GM23248 (cell line): ENCODE results near the gene MANBA. TPM values are rescaled to one million over a fixed set of nuclear protein-coding genes. Genes with fewer than 3 reads are reported as not detected.

Experiments used
- DNase-seq: peaks from one replicate; pipeline ENCODE4 v3.0.0-alpha.2; 2015
- H2AFZ ChIP-seq: fragments of 200-600 bp; sonication (generic); 2 replicates; pipeline ENCODE4 v1.6.1; 2016; ENCODE audit warnings: antibody characterized with exemption
- H3F3A ChIP-seq: fragments of 200-600 bp; sonication (generic); 2 replicates; pipeline ENCODE4 v1.6.1; 2016; ENCODE audit warnings: mild to moderate bottlenecking, antibody characterized with exemption, mixed run types; ENCODE audit not compliant: insufficient read depth
- H3K27ac ChIP-seq: fragments of 200-600 bp; sonication (generic); 2 replicates; pipeline ENCODE4 v1.5.1; 2016; ENCODE audit warnings: mild to moderate bottlenecking
- H3K27me3 ChIP-seq: fragments of 200-600 bp; sonication (generic); replicated peaks from 2 replicates; pipeline ENCODE4 v1.6.1; 2016; ENCODE audit warnings: mild to moderate bottlenecking; ENCODE audit not compliant: insufficient read depth
- H3K36me3 ChIP-seq: fragments of 200-600 bp; sonication (generic); 2 replicates; pipeline ENCODE4 v1.6.1; 2016; ENCODE audit warnings: low read depth, mild to moderate bottlenecking
- H3K4me1 ChIP-seq: fragments of 200-600 bp; sonication (generic); 2 replicates; pipeline ENCODE4 v1.6.1; 2016; ENCODE audit warnings: mild to moderate bottlenecking; ENCODE audit not compliant: insufficient read depth
- H3K4me2 ChIP-seq: fragments of 200-600 bp; sonication (generic); one replicate; pipeline ENCODE4 v1.6.1; 2016; ENCODE audit warnings: mild to moderate bottlenecking; ENCODE audit not compliant: unreplicated experiment
- H3K4me3 ChIP-seq: fragments of 200-600 bp; sonication (generic); 2 replicates; pipeline ENCODE4 v1.5.1; 2016; ENCODE audit warnings: mild to moderate bottlenecking
- H3K79me2 ChIP-seq: fragments of 200-600 bp; sonication (generic); 2 replicates; pipeline ENCODE4 v1.6.1; 2016; ENCODE audit warnings: mild to moderate bottlenecking; ENCODE audit not compliant: insufficient read depth
- H3K9ac ChIP-seq: fragments of 200-600 bp; sonication (generic); 2 replicates; pipeline ENCODE4 v1.6.1; 2016; ENCODE audit warnings: mild to moderate bottlenecking
- H3K9me2 ChIP-seq: fragments of 200-600 bp; sonication (generic); 2 replicates; pipeline ENCODE4 v1.6.1; 2016; ENCODE audit warnings: mixed run types, mild to moderate bottlenecking, moderate library complexity; ENCODE audit not compliant: insufficient read depth
- H3K9me3 ChIP-seq: fragments of 200-600 bp; sonication (generic); one replicate; pipeline ENCODE4 v1.6.1; 2017; ENCODE audit warnings: low read depth
- H4K20me1 ChIP-seq: fragments of 200-600 bp; sonication (generic); 2 replicates; pipeline ENCODE4 v1.6.0; 2016; ENCODE audit not compliant: insufficient read depth
- EZH2 ChIP-seq: fragments of 200-600 bp; sonication (generic); IDR thresholded peaks from 2 replicates; pipeline ENCODE4 v1.6.1; 2018; ENCODE audit warnings: antibody characterized with exemption, mild to moderate bottlenecking; ENCODE audit not compliant: insufficient read depth, poor library complexity, severe bottlenecking
- EZH2phosphoT487 ChIP-seq: fragments of 200-600 bp; sonication (generic); IDR thresholded peaks from 2 replicates; pipeline ENCODE4 v1.6.1; 2018; ENCODE audit warnings: antibody characterized with exemption, moderate library complexity, mild to moderate bottlenecking, low read depth; ENCODE audit not compliant: insufficient read depth
- WGBS, 2 experiments: methylation state at CpG; one replicate each; pipeline ENCODE4 v1.1.6; 2015 to 2017; ENCODE audit warnings: low lambda C conversion rate in 2 of 2, low coverage in 1 of 2; ENCODE audit errors: missing lambda C conversion rate in 2 of 2; 5-methylcytosine and 5-hydroxymethylcytosine counted together
- in situ Hi-C: fragments of 300-500 bp; cut with MboI; formaldehyde crosslinking; loops from 2 replicates; pipeline ENCODE4 v1.15.0; 2020
- polyA plus RNA-seq: library from polyadenylated mRNA; unstranded; fragments of >200 nt; fragmentation: Nextera tagmentation; extraction: Ambion mirVana; gene quantifications from 2 replicates; pipeline ENCODE4 v1.2.1, GENCODE V29; 2016
- total RNA-seq: library from RNA; depleted of rRNA; stranded (reverse); fragments of >200 nt; shearing (Covaris generic); gene quantifications from 2 replicates; pipeline ENCODE4 v1.2.3, GENCODE V29; 2014

MANBA gene
- total and polyA plus RNA-seq, 2 experiments from 2014 or later: 16.6 to 20.5 TPM

DNA sequence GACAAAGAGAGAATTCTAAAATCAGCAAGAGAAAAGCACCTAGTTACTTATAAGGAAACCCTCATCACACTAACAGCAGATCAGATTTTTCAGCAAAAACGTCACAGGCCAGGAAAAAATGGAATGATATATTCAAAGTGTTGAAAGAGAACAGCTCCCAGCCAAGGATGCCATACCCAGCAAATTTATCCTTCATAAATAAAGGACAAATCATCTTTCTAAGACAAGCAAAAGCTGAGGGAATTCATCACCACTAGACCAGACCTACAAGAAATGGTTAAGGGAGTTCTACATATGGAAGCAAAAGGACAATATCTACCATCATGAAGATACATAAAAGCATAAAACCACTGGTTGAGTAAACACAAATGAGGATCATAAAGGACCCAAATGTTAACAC is 53.6 kb downstream of the MANBA start:
- Histone ChIP-seq H3K36me3 (no peaks in the 10 kb centered on the region), H3K4me1 (no peaks in the 10 kb centered on the region), H3K27me3 (no peaks in the 10 kb centered on the region), H3F3A (no peaks in the 10 kb centered on the region), H3K4me2 (no peak overlapping the region), H3K27ac (no peak overlapping the region), H3K9ac (no peak overlapping the region), H4K20me1 (no peaks in the 10 kb centered on the region), H2AFZ (no peak overlapping the region), H3K9me3 (no peaks in the 10 kb centered on the region), H3K4me3 (no peak overlapping the region), H3K79me2 (no peaks in the 10 kb centered on the region), H3K9me2 (no peaks in the 10 kb centered on the region)
- TF ChIP-seq EZH2phosphoT487: no peak
- no peak for TF ChIP-seq EZH2
- WGBS, 2 experiments: 94 to 95% methylated on average over 1 of the region's 1 CpG
- no peak for DNase-seq
- in situ Hi-C loops: no loop called here

DNA sequence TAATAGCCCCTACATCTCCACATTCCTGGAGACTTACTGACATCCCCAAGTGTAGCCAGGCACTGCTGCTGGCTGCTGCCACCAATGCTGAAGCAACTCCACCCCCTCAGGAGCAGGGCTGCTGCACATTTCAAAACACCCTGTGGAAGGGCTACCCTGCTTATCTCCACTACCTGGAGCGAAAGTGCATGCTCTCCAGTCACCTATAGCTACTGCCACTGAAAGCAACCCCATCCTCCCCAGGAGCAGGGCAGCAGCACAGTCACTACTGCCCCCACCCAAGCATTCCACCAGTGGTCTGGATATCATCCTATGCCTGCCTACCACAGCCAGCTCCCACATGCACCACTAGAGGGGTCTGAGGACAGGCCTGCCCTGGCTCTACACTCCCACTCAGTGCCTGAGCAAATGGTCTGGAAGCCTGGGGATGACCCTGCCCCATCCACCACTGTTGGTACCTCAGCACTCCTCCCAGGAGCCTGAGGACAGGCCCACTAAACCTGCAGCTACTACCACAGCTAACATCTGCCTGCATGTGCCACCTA is 55.3 kb downstream of the MANBA start:
- no peak for TF ChIP-seq EZH2
- no peak for TF ChIP-seq EZH2phosphoT487
- H2AFZ ChIP-seq: no peak overlapping the region
- H3K4me1 ChIP-seq: no peaks in the 10 kb centered on the region
- no peak overlapping the region for H3K9ac ChIP-seq
- H4K20me1 ChIP-seq: no peaks in the 10 kb centered on the region
- H3K36me3 ChIP-seq: no peaks in the 10 kb centered on the region
- 89 to 90% methylated on average over 1 of the region's 1 CpG for WGBS, 2 experiments
- H3K9me2 ChIP-seq: no peaks in the 10 kb centered on the region
- no peak overlapping the region for H3K27ac ChIP-seq
- no peak overlapping the region for H3K4me2 ChIP-seq
- in situ Hi-C loops: no loop called here
- no peak for DNase-seq
- H3K9me3 ChIP-seq: no peaks in the 10 kb centered on the region
- H3K4me3 ChIP-seq: no peak overlapping the region
- H3F3A ChIP-seq: no peaks in the 10 kb centered on the region
- no peaks in the 10 kb centered on the region for H3K79me2 ChIP-seq
- no peaks in the 10 kb centered on the region for H3K27me3 ChIP-seq

- H3K9me3 ChIP-seq: no peaks in the 10 kb centered on the region
- H4K20me1 ChIP-seq: no peaks in the 10 kb centered on the region
- no peaks in the 10 kb centered on the region; the same call in 1 of the 2 replicates for H3K36me3 ChIP-seq
- no peak overlapping the region for H3K4me2 ChIP-seq
- H3K9ac ChIP-seq: no peak overlapping the region
- WGBS, 2 experiments: 40 to 61% methylated on average over 3 of the region's 3 CpGs
- no peak overlapping the region for H2AFZ ChIP-seq
- H3K79me2 ChIP-seq: no peaks in the 10 kb centered on the region
- no peak overlapping the region for H3K27ac ChIP-seq
- H3K27me3 ChIP-seq: no peaks in the 10 kb centered on the region
- no peak for TF ChIP-seq EZH2phosphoT487
- no peak for TF ChIP-seq EZH2
- no peaks in the 10 kb centered on the region for H3K4me1 ChIP-seq
- no peaks in the 10 kb centered on the region for H3F3A ChIP-seq
- in situ Hi-C loops: no loop called here
- DNase-seq: no peak
- H3K4me3 ChIP-seq: no peak overlapping the region
- H3K9me2 ChIP-seq: no peaks in the 10 kb centered on the region
Observed at GRCh38 chr4:102696758-102697157, 64.0 kb downstream of the MANBA start.

- Histone ChIP-seq H3K9me2 (no peaks in the 10 kb centered on the region), H4K20me1 (no peaks in the 10 kb centered on the region), H3K27ac (no peak overlapping the region), H3K79me2 (no peaks in the 10 kb centered on the region), H3K27me3 (no peaks in the 10 kb centered on the region), H3K9ac (no peak overlapping the region), H2AFZ (no peak overlapping the region), H3F3A (no peaks in the 10 kb centered on the region), H3K9me3 (no peaks in the 10 kb centered on the region), H3K4me1 (no peaks in the 10 kb centered on the region), H3K4me3 (no peak overlapping the region), H3K36me3 (no peaks in the 10 kb centered on the region; the same call in 1 of the 2 replicates), H3K4me2 (no peak overlapping the region)
- in situ Hi-C loops: no loop called here
- no peak for DNase-seq
- WGBS, 2 experiments: 79 to 86% methylated on average over 3 of the region's 3 CpGs
- TF ChIP-seq EZH2 (no peak), EZH2phosphoT487 (no peak)
Observed at GRCh38 chr4:102694791-102695190, 66.0 kb downstream of the MANBA start.

GRCh38 chr4:102693861-102694260 is 66.9 kb downstream of the MANBA start:
- WGBS, 2 experiments: 93 to 97% methylated on average over 5 of the region's 5 CpGs

More at GRCh38 chr4:102693861-102694260, 66.9 kb downstream of the MANBA start:
- Histone ChIP-seq H3K9ac (no peak overlapping the region), H4K20me1 (no peaks in the 10 kb centered on the region), H3K27me3 (no peaks in the 10 kb centered on the region), H3K4me1 (no peaks in the 10 kb centered on the region), H3K9me2 (no peaks in the 10 kb centered on the region), H2AFZ (no peak overlapping the region), H3K9me3 (no peaks in the 10 kb centered on the region), H3K36me3 (no peaks in the 10 kb centered on the region; the same call in 1 of the 2 replicates), H3K79me2 (no peaks in the 10 kb centered on the region), H3F3A (no peaks in the 10 kb centered on the region), H3K4me2 (no peak overlapping the region), H3K27ac (no peak overlapping the region), H3K4me3 (no peak overlapping the region)
- TF ChIP-seq EZH2phosphoT487 (no peak), EZH2 (no peak)
- DNase-seq: no peak
- in situ Hi-C loops: no loop called here
